ENCODE data around the gene OLA1.

Gene OLA1

DNA sequence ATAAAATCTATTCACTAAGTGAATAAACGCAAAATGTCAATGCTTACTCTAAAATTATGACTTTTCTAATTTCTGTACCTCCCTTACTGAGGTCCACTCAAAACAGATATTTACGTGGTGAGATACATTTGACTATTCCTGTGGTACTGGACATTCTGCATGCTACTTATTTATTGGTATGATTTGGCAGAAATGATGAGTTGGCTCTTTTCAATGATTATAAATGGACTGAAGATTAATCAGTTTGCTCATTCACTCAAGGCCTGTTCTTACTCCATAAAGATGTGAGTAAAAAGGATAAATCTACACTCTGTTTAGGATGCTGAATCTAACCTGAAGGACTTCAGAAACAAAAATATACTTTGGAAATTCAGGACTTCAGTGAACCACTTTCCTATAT is 98.8 kb downstream of the OLA1 start:
- H3K4me3 Mint-ChIP-seq = no peak overlapping the region
- no peaks in the 10 kb centered on the region for H3K27me3 Mint-ChIP-seq
- no peak for DNase-seq (ENCODE audit: low spot score in 2 of 2)
- no peaks in the 10 kb centered on the region for H3K9me3 Mint-ChIP-seq
- no peak overlapping the region for H3K27ac Mint-ChIP-seq
- H3K36me3 Mint-ChIP-seq = peaks cover 17% of the 10 kb centered on the region
- no peak for ATAC-seq (ENCODE audit: low read depth)
- peaks cover 19% of the 10 kb centered on the region for H3K4me1 Mint-ChIP-seq

DNA sequence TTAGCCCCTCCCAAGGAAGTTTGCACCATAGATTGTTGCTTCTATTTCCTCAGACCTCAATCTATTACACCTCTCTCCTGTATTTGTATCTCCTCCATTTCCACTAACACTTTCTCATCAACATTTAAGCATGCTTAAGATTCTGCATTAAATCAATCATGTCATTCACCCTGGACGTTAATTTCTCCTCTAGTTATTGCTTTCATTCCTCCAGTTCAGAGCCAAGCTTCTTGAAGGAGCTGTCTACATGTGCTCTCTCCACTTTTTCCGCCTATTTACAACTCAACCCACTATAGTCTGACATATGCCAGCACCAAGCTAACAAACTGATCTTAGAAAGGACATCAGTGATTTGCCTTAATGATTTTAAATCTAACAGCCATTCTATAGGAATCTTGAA is 99.5 kb downstream of the OLA1 start:
- Mint-ChIP-seq H3K27ac (no peak overlapping the region), H3K27me3 (no peaks in the 10 kb centered on the region), H3K4me3 (no peak overlapping the region), H3K36me3 (peaks cover 15% of the 10 kb centered on the region), H3K4me1 (peaks cover 17% of the 10 kb centered on the region), H3K9me3 (no peaks in the 10 kb centered on the region)
- DNase-seq (ENCODE audit: low spot score in 2 of 2) (no peak), ATAC-seq (ENCODE audit: low read depth) (no peak)

DNA sequence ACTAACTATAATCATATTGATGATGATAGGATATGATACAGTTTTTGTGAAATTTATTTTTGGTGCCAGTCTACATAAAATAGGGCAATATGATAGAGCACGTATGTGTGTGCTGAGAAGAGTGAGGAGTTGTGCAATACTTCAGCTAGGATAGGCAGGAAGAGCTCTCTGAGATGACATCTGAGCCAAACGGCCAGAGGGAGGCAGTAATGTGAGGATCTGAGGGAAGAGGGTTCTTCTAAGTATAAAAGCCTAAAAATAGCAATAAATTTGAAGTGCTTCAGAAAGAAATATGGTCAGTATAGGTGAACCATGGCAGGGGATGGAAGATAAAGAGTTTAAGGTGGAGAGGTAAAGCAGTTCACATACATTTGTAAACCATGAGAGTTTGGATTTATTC is 102.5 kb downstream of the OLA1 start:
- ATAC-seq (ENCODE audit: low read depth) (no peak), DNase-seq (ENCODE audit: low spot score in 2 of 2) (no peak)
- no peaks in the 10 kb centered on the region for H3K27me3 Mint-ChIP-seq
- peaks cover 14% of the 10 kb centered on the region for H3K4me1 Mint-ChIP-seq
- H3K36me3 Mint-ChIP-seq = peaks cover 17% of the 10 kb centered on the region
- H3K27ac Mint-ChIP-seq = no peak overlapping the region
- H3K9me3 Mint-ChIP-seq = no peaks in the 10 kb centered on the region
- no peak overlapping the region for H3K4me3 Mint-ChIP-seq

DNA sequence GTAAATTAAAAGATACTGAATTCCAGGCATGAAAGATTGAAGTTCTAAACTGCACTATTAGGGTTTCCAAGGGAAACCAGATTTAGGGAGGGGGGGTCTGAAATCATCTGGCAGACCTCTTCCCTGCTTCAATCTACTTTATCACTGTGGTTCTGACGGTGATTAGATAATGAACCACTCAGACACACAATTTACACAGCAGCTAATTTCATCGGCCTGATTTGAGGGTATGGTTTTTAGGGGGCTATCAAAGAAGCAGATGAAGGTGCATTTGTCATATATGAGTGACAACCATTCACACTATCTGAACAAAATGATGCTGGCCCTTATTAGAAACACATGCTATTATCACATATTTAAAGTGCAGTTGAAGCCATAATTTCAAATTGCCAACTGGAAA is 106.0 kb downstream of the OLA1 start:
- Mint-ChIP-seq H3K27ac (no peak overlapping the region), H3K4me3 (no peak overlapping the region), H3K27me3 (no peaks in the 10 kb centered on the region), H3K9me3 (peaks cover 3% of the 10 kb centered on the region), H3K4me1 (peaks cover 8% of the 10 kb centered on the region), H3K36me3 (peaks cover 26% of the 10 kb centered on the region)
- ATAC-seq (ENCODE audit: low read depth) = no peak
- DNase-seq (ENCODE audit: low spot score in 2 of 2) = no peak

DNA sequence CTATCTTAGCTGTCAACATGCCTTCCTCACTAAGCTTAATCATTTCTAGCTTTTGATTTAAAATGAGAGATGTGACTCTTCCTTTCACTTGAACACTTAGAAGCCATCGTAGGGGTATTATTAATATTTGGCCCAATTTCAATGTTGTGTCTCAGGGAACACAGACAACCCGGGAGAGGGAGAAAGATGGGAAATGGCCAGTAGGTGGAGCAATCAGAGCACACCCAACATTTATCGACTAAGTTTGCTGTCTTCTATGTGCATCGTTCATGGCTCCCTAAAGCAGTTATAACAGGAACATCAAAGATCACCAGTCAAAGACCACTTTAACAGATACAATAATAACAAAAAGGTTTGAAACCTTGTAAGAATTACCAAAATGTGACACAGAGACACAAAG is 110.2 kb downstream of the OLA1 start:
- H3K27me3 Mint-ChIP-seq = no peaks in the 10 kb centered on the region
- DNase-seq (ENCODE audit: low spot score in 2 of 2) (no peak), ATAC-seq (ENCODE audit: low read depth) (no peak)
- H3K4me1 Mint-ChIP-seq = no peaks in the 10 kb centered on the region
- no peak overlapping the region for H3K27ac Mint-ChIP-seq
- peaks cover 3% of the 10 kb centered on the region for H3K9me3 Mint-ChIP-seq
- no peak overlapping the region for H3K4me3 Mint-ChIP-seq
- peaks cover 36% of the 10 kb centered on the region for H3K36me3 Mint-ChIP-seq

DNA sequence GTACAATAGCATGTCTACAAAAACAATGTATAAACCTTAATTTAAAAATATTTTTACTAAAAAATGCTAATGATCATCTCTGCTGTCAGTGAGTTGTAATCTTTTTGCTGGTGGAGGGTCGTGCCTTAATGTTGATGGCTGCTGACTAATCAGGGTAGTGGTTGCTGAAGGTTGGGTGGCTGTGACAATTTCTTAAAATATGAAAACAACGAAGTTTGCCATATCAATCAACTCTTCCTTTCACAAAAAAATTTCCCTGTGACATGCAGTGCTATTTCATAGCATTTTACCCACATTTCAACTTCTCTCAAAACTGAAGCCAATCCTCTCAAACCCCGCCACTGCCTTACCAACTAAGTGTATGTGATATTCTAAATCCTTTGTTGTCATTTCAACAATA is 112.4 kb downstream of the OLA1 start:
- Mint-ChIP-seq H3K27me3 (no peaks in the 10 kb centered on the region), H3K36me3 (peaks cover 33% of the 10 kb centered on the region), H3K4me1 (no peaks in the 10 kb centered on the region), H3K4me3 (no peak overlapping the region), H3K27ac (no peak overlapping the region), H3K9me3 (peaks cover 3% of the 10 kb centered on the region)
- no peak for ATAC-seq (ENCODE audit: low read depth)
- no peak for DNase-seq (ENCODE audit: low spot score in 2 of 2)

DNA sequence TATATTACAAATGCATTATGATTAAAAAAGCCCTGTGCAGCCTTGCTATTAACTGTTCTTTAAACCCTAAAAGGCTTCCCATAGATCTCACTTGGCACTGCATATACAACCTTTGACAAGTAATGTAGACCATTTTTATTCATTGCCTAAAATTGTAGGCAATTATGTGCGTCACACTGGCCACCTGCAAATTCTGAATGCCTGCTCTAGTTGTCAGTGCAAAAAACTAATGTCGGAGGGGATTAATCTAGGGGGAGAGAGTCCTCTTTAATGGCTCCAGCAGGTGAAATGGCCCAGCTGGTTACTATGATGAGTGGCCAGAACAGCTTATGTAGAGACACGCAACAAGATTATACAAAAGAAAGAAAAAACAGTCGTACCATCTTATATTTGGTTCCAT is 123.2 kb downstream of the OLA1 start:
- Mint-ChIP-seq H3K9me3 (no peaks in the 10 kb centered on the region), H3K36me3 (peaks cover 8% of the 10 kb centered on the region), H3K27ac (no peak overlapping the region), H3K4me3 (no peak overlapping the region), H3K27me3 (no peaks in the 10 kb centered on the region), H3K4me1 (no peaks in the 10 kb centered on the region)
- ATAC-seq (ENCODE audit: low read depth) (no peak), DNase-seq (ENCODE audit: low spot score in 2 of 2) (no peak)

DNA sequence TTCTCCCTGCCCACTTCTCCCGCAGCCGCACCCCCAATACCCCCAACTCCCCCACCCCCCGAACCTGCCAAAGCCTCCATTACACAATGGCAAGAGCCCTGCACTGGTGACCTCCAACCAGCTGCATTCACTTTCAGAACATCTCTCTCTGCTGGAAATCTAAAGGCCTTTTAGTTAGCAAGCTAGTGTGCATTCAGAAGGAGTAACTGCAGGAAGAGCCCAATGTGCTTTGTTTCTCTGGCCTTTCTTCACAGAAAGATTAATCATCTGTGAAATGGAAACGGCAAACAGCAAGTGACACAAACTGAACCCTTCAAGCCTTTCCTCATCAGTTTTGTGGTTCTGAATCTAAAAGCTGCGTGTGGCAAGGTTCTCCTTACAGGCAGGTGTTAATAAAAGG is 124.2 kb downstream of the OLA1 start:
- no peak for DNase-seq (ENCODE audit: low spot score in 2 of 2)

DNA sequence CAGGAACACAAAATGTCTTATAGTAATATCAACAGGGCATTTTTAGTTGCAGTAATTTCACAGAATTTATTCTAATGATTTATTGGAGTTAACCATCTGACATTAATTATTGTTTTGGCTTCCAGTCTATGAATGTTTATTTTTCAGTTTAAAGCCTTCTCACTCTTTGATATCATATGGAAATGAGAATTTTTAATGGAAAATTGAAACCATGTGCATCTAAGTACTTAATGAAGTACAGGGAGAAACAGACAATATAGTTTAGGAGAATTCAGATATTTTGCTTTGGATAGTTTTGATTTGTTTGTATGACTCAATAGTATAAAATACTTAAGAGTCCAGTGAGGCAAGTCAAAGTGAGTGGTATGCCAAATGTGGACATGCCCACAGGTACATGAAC is 126.1 kb downstream of the OLA1 start:
- Mint-ChIP-seq H3K4me1 (no peaks in the 10 kb centered on the region), H3K9me3 (no peaks in the 10 kb centered on the region), H3K4me3 (no peak overlapping the region), H3K36me3 (peaks cover 7% of the 10 kb centered on the region), H3K27me3 (no peaks in the 10 kb centered on the region), H3K27ac (no peak overlapping the region)
- DNase-seq (ENCODE audit: low spot score in 2 of 2) (no peak), ATAC-seq (ENCODE audit: low read depth) (no peak)

More for the DNA sequence above, 124.2 kb downstream of the OLA1 start:
- Mint-ChIP-seq H3K9me3 (no peaks in the 10 kb centered on the region), H3K4me1 (no peaks in the 10 kb centered on the region), H3K4me3 (no peak overlapping the region), H3K36me3 (peaks cover 5% of the 10 kb centered on the region), H3K27ac (no peak overlapping the region), H3K27me3 (no peaks in the 10 kb centered on the region)
- no peak for ATAC-seq (ENCODE audit: low read depth)

DNA sequence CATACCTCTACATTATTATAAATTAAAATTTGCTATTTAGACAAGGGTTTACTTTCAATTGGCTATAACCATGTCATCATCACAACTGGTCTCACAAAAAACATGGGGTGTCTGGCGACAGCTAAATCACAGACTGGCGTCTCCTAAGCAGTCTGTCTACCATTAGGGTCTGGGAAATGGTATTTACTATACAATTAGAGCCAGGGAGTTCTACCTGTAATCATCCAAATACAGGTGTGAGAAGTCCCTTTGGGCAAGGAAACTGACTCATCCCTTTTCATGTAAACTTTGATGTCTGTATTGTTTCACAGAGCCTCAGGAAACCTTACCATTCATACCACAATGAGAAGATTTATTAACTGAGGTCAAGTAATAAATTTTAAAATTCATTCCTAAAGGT is 126.7 kb downstream of the OLA1 start:
- H3K4me1 Mint-ChIP-seq = no peaks in the 10 kb centered on the region

DNA sequence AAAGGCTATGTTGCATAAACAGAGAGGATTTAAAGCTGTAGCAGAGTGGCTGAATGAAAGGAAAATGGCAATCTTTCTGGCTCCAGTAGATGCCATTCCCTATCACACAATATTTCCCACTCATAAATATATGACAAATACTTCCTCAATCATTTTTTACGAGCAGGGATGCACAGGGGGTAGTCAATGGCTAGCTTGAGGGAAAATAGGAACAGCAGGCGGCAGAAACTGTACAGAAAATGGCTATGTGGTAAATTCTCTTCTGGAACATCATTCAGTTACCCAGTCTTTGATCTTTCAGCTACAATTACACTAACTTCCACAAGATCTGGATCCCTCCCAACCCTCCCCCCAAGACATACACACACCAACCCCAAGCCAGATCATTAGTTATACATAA is 127.2 kb downstream of the OLA1 start:
- Mint-ChIP-seq H3K36me3 (peaks cover 7% of the 10 kb centered on the region), H3K4me3 (no peak overlapping the region), H3K27ac (no peak overlapping the region), H3K27me3 (no peaks in the 10 kb centered on the region), H3K9me3 (no peaks in the 10 kb centered on the region), H3K4me1 (no peaks in the 10 kb centered on the region)
- ATAC-seq (ENCODE audit: low read depth) = no peak
- no peak for DNase-seq (ENCODE audit: low spot score in 2 of 2)

More for the DNA sequence above, 126.7 kb downstream of the OLA1 start:
- DNase-seq (ENCODE audit: low spot score in 2 of 2) (no peak), ATAC-seq (ENCODE audit: low read depth) (no peak)
- H3K4me3 Mint-ChIP-seq = no peak overlapping the region
- no peaks in the 10 kb centered on the region for H3K9me3 Mint-ChIP-seq
- H3K27ac Mint-ChIP-seq = no peak overlapping the region
- no peaks in the 10 kb centered on the region for H3K27me3 Mint-ChIP-seq
- H3K36me3 Mint-ChIP-seq = peaks cover 7% of the 10 kb centered on the region

DNA sequence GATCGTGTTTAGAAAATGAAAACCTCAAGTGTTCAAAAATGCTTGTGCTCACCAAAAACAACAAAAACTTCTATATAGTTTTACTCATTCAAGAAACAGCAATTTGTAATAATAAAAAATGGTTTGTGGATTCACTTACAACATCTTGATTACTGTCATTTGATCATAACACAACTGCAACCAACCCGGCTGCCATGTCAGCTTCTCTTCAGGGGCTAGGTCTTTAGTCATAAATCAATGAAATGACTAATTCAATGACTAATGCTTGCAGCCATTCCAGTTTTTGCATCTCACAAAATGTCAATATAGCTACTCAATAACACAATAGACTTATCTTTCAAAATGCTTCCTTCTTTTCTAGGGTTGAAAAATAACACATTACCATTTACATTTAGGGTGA is 128.0 kb downstream of the OLA1 start:
- Mint-ChIP-seq H3K4me3 (no peak overlapping the region), H3K9me3 (no peaks in the 10 kb centered on the region), H3K27me3 (no peaks in the 10 kb centered on the region), H3K4me1 (no peaks in the 10 kb centered on the region), H3K36me3 (peaks cover 10% of the 10 kb centered on the region), H3K27ac (no peak overlapping the region)
- ATAC-seq (ENCODE audit: low read depth) (no peak), DNase-seq (ENCODE audit: low spot score in 2 of 2) (no peak)

DNA sequence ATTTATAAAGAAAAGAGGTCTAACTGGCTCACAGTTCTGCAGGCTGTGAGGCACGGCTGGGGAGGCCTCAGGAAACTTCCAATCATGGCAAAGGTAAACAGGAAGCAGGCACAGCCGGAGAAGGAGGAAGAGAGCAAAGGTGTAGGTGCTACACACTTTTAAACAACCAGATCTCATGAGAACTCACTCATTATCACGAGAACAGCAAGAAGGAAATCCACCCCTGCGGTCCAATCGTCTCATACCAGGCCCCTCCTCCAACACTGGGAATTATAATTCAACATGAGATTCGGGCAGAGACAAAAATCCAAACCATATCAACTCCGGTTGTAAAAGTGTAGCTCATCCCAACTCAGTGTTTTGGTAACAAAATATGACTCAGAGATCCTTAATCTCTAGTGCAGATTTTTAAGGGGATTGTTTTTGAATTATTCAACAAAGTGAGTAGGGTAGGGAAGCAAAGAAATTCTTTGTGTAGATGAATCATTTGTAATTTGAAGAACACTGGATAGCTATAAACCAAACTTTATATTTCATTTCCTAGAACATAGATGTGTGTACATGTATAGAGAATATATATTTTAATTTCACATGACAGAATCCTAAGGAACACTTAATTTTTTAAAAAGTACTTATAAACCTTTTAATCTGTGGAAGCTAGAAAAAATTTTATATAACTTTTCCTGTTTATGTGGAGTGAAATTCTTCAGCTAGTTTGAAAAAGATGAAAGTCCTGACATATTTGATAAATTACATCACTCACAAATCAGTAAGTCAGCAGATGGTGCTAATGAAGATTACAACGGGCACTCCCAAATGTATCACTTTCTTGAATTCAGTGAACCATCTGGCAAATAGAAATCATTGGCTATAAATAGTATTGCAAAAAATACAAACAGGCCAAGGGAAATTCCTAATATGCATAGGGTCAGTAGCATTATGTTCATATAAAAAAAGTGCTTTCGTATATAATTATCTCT is 130.1 kb downstream of the OLA1 start:
- DNase-seq (ENCODE audit: low spot score in 2 of 2) (no peak), ATAC-seq (ENCODE audit: low read depth) (no peak)
- peaks cover 10% of the 10 kb centered on the region for H3K36me3 Mint-ChIP-seq
- no peak overlapping the region for H3K27ac Mint-ChIP-seq
- H3K4me1 Mint-ChIP-seq = no peaks in the 10 kb centered on the region
- H3K9me3 Mint-ChIP-seq = no peaks in the 10 kb centered on the region
- H3K27me3 Mint-ChIP-seq = no peaks in the 10 kb centered on the region
- no peak overlapping the region for H3K4me3 Mint-ChIP-seq

DNA sequence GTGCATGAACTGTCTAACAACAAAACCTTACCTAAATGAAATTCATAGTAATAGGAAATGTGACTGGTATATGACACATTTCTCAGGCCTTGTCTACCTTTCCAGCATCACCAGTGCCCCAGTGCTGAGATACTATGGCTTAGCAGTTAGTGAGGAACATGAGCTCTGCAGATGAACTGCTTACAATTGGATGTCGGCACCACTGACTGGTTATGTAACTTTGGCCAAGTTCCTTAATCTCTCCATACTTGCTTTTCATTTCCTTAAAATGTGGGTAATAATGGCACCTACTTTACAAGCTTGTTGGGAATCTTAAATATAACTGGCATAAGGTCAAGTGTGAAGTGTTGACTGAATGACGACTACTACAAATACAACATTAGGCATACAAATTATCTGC is 136.3 kb downstream of the OLA1 start:
- H3K4me1 Mint-ChIP-seq = no peaks in the 10 kb centered on the region

DNA sequence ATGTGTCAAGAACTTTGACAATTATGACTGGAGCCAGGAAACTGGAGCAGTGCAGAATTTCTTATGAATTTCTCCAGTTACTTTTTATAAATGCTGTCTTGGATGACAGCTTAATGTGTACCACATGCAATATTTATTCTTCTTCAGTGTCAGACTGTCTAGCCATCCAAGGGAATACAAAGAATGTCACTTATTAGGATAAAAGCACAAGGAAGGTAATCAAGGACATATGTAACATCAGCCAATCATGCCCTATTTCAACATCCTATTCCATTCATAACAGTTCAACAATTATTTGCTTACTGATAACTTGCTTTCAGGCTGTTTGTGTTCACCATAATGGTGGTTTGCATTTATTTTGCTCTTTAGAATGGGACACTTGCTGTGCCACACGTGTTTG is 139.8 kb downstream of the OLA1 start:
- H3K4me1 Mint-ChIP-seq = no peaks in the 10 kb centered on the region
- H3K4me3 Mint-ChIP-seq = no peak overlapping the region
- H3K9me3 Mint-ChIP-seq = no peaks in the 10 kb centered on the region
- no peak overlapping the region for H3K27ac Mint-ChIP-seq
- ATAC-seq (ENCODE audit: low read depth) = no peak
- no peaks in the 10 kb centered on the region for H3K27me3 Mint-ChIP-seq
- DNase-seq (ENCODE audit: low spot score in 2 of 2) = no peak
- peaks cover 2% of the 10 kb centered on the region for H3K36me3 Mint-ChIP-seq

More for the DNA sequence above, 136.3 kb downstream of the OLA1 start:
- Mint-ChIP-seq H3K27me3 (no peaks in the 10 kb centered on the region), H3K36me3 (peaks cover 5% of the 10 kb centered on the region), H3K9me3 (no peaks in the 10 kb centered on the region), H3K4me3 (no peak overlapping the region), H3K27ac (no peak overlapping the region)
- no peak for ATAC-seq (ENCODE audit: low read depth)
- DNase-seq (ENCODE audit: low spot score in 2 of 2) = no peak
